Measurements from ENCODE around the gene CAMK2G. TPM values are rescaled to one million over a fixed set of nuclear protein-coding genes. Genes with fewer than 3 reads are reported as not detected.

Gene CAMK2G
- polyA plus RNA-seq, 1 donor = 30.8 TPM

DNA sequence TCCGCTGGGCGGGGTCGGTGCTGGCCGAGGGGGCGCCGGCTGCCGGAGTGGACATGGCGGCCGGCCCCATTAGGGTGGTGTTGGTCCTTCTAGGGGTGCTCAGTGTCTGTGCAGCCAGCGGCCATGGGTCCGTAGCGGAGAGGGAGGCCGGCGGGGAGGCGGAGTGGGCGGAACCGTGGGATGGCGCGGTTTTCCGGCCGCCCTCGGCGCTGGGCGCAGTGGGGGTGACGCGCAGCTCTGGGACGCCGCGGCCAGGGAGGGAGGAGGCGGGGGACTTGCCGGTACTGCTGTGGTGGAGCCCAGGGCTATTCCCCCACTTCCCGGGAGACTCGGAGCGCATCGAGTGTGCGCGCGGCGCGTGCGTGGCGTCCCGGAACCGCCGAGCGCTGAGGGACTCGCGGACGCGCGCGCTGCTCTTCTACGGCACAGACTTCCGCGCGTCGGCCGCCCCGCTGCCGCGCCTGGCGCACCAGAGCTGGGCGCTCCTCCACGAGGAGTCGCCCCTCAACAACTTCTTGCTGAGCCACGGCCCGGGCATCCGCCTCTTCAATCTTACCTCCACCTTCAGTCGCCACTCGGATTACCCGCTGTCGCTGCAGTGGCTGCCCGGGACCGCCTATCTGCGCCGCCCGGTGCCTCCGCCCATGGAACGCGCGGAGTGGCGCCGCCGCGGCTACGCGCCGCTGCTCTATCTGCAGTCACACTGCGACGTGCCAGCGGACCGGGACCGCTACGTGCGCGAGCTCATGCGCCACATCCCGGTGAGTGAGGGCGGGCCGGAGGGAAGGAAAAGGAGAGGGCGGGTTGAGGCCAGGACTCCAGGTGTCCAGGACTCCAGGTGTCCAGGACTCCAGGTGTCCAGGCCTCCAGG lies 101.8 kb downstream of the CAMK2G start:
- DNase-seq (ENCODE audit: low read depth) = no peak

DNA sequence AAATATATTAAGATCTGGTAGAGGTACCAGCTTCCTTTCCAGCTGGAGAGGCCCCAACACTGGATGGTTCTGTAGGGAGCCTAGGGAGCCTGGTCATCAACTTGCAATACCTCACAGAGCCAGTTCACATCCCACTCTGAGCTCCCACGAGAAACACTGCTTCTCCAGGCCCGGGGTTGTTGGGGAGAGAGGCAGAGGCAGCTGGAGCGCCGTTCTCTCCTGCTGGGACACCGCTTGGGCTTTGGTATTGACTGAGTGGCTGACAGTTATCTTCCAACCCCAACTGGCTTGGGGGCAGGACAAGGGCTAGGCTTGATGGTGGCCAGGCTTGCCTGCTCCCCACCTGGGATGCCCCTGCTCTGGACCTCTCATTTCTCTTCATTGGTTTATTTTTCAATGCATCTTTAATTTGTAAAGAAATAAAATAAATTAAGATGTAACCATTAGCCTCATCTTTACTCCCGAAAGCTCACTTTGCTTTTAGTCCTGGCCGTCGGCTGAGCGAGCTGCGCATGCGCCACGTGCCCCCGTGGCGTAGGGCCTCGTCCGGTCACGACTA lies 102.6 kb downstream of the CAMK2G start:
- peak; percentile 67 for DNase-seq (ENCODE audit: low read depth)

DNA sequence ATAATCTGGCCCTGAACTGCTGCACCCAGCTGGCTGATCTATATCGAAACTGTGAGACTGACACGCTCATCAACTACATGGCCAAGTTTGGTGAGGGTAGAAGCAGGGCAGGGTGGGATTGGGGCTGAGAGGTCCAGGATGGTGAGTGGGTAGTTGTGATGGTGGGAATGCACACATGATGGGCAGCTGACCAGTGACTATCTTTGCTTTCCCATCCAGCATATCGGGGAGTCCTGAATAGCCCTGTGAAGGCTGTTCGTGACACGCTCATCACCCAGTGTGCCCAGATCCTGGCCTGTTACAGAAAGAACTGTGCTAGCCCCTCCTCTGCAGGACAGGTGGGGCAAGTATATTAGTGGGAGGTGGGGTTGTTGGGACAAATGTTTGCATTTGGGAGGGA lies 105.0 kb downstream of the CAMK2G start:
- no peak for DNase-seq (ENCODE audit: low read depth)

DNA sequence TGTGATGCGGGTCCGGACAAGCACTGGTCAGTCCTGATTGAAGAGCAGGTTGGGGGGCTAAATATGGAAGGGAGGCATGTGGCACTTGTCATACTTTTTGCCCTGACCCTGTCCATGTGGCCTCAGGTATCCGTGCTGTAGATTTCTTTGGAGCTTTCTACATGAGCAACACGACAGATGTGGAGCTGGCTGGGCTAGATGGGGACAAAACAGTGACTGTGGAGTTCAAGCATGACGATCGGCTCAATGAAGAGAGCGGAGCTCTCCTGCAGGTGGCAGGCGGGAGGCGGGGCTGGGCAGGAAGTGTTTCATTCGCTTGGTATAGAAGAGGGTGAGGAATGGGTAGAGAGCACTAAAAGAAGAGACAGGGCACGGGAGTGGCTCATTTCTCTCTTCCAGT lies 105.5 kb downstream of the CAMK2G start:
- no peak for DNase-seq (ENCODE audit: low read depth)

DNA sequence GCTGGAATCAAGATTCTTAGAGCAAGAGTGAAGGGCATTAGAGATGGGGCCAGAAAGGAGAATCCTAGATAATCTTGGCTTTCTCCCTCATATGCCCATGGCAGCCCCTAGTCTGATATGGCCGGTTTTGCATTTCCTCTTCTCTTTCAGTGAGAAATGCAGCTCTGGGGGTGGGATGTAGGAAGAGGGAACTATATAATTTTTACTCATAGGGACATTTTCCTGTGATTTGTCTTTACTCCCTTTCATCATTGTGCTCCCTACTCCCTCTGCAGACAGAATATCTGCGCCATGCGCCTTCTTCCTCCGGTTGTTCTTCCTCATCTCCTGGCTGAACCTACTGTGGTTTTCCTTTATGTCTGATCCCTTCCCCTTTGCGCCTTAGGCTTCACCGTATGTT lies 109.3 kb downstream of the CAMK2G start:
- no peak for DNase-seq (ENCODE audit: low read depth)

DNA sequence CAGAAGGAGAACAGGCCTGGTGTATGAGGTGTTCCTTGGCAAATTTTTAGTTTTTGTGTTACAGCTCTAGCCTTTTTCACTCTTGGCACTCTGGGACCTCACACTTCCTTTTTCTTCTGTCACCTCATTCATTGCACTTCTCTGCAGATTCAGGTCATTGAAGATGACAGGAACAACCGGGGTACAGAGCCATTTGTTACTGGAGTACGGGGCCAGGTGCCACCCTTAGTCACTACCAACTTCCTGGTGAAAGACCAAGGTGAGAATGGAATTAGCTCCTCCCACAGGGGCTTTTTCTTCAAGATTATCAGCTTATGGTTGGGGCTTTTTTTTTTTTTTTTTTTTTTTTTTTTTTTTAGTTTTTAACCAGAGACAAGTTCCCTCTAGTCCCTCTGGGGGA lies 111.0 kb downstream of the CAMK2G start:
- DNase-seq (ENCODE audit: low read depth) = no peak

DNA sequence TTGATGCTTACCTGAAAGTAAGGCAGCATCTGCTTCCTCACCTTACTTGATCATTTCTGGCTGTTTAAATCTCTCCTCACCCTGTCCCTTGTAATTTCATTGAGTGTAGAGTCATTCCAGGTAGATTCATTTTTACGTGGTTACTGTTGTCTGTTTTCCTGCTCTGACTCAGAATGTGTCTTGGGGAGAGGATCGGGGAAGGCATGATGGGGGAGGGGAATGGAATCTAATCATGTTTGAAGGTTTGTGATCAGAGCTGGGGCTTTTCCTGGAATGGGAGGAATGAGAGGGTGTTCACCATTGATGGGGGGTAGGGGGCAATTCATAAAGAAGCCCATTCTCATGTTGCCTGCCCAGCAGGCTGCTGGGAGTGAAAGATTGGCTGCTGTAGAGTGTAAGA lies 111.4 kb downstream of the CAMK2G start:
- no peak for DNase-seq (ENCODE audit: low read depth)

Other genes starting within 250 kb of the CAMK2G start
- gene MYOZ1, start 233.1 kb downstream of the CAMK2G start, polyA plus RNA-seq (ENCODE audit: insufficient read length) = 711 TPM
- gene SYNPO2L, start 218.5 kb downstream of the CAMK2G start, polyA plus RNA-seq (ENCODE audit: insufficient read length) = 260 TPM
- 15.1 TPM for gene AGAP5, start 176.4 kb downstream of the CAMK2G start, polyA plus RNA-seq (ENCODE audit: insufficient read length)
- 49.9 TPM for gene SEC24C, start 130.2 kb downstream of the CAMK2G start, polyA plus RNA-seq (ENCODE audit: insufficient read length)
- 30.5 TPM for gene CHCHD1, start 92.5 kb downstream of the CAMK2G start, polyA plus RNA-seq (ENCODE audit: insufficient read length)
- 65.4 TPM for gene ZSWIM8, start 88.9 kb downstream of the CAMK2G start, polyA plus RNA-seq (ENCODE audit: insufficient read length)
- 18.0 TPM for gene NDST2, start 63.0 kb downstream of the CAMK2G start, polyA plus RNA-seq (ENCODE audit: insufficient read length)
- 29.4 TPM for gene PLAU, start 36.6 kb upstream of the CAMK2G start, polyA plus RNA-seq (ENCODE audit: insufficient read length)
- 138 TPM for gene VCL, start 123.6 kb upstream of the CAMK2G start, polyA plus RNA-seq (ENCODE audit: insufficient read length)